HG02588 (cell line): ENCODE measurements around the gene ADAP1.

Experiments
- ATAC-seq: cut with Tn5 transposase; IDR thresholded peaks from one replicate; pipeline ENCODE4 v1.9.1; 2021; ENCODE audit warnings: mild to moderate bottlenecking, moderate library complexity; ENCODE audit not compliant: unreplicated experiment

ADAP1 gene

GRCh38 chr7:867406-868188 is 86.9 kb downstream of the ADAP1 start:
- ATAC-seq, result no peak

GRCh38 chr7:867001-867405 is 87.5 kb downstream of the ADAP1 start:
- no peak for ATAC-seq

GRCh38 chr7:865921-866320 is 88.6 kb downstream of the ADAP1 start:
- ATAC-seq, result no peak

GRCh38 chr7:863106-863505 is 91.4 kb downstream of the ADAP1 start:
- no peak for ATAC-seq

GRCh38 chr7:862157-862556 is 92.3 kb downstream of the ADAP1 start:
- ATAC-seq, result no peak

- ATAC-seq, result no peak
These were observed 93.3 kb downstream of the ADAP1 start for GRCh38 chr7:861222-861621.

- no peak for ATAC-seq
These were observed 94.3 kb downstream of the ADAP1 start for GRCh38 chr7:860149-860548.

- no peak for ATAC-seq
These were observed 95.0 kb downstream of the ADAP1 start for GRCh38 chr7:859359-860030.

- ATAC-seq, result no peak
These were observed 96.8 kb downstream of the ADAP1 start for GRCh38 chr7:857661-858060.

- ATAC-seq, result no peak
These were observed 97.9 kb downstream of the ADAP1 start for GRCh38 chr7:856444-857095.

- no peak for ATAC-seq
These were observed 98.7 kb downstream of the ADAP1 start for GRCh38 chr7:855686-856369.

GRCh38 chr7:854118-854775 is 100.2 kb downstream of the ADAP1 start:
- no peak for ATAC-seq

GRCh38 chr7:853366-854117 is 100.9 kb downstream of the ADAP1 start:
- ATAC-seq, result no peak

- ATAC-seq, result no peak
These were observed 103.3 kb downstream of the ADAP1 start for GRCh38 chr7:851204-851603.

GRCh38 chr7:849781-850180 is 104.7 kb downstream of the ADAP1 start:
- no peak for ATAC-seq

GRCh38 chr7:849145-849544 is 105.3 kb downstream of the ADAP1 start:
- no peak for ATAC-seq
